Endometrium (tissue), 2 donors: Measurements from ENCODE around the gene FLT1.

Experiments
- FAIRE-seq: peaks from 2 replicates; lab custom pipeline; 2012; peaks lifted over from hg19 to GRCh38; lab: Jason Lieb, UNC
- donor health status: control.
- donor health status: control.

FLT1 gene, protein sequence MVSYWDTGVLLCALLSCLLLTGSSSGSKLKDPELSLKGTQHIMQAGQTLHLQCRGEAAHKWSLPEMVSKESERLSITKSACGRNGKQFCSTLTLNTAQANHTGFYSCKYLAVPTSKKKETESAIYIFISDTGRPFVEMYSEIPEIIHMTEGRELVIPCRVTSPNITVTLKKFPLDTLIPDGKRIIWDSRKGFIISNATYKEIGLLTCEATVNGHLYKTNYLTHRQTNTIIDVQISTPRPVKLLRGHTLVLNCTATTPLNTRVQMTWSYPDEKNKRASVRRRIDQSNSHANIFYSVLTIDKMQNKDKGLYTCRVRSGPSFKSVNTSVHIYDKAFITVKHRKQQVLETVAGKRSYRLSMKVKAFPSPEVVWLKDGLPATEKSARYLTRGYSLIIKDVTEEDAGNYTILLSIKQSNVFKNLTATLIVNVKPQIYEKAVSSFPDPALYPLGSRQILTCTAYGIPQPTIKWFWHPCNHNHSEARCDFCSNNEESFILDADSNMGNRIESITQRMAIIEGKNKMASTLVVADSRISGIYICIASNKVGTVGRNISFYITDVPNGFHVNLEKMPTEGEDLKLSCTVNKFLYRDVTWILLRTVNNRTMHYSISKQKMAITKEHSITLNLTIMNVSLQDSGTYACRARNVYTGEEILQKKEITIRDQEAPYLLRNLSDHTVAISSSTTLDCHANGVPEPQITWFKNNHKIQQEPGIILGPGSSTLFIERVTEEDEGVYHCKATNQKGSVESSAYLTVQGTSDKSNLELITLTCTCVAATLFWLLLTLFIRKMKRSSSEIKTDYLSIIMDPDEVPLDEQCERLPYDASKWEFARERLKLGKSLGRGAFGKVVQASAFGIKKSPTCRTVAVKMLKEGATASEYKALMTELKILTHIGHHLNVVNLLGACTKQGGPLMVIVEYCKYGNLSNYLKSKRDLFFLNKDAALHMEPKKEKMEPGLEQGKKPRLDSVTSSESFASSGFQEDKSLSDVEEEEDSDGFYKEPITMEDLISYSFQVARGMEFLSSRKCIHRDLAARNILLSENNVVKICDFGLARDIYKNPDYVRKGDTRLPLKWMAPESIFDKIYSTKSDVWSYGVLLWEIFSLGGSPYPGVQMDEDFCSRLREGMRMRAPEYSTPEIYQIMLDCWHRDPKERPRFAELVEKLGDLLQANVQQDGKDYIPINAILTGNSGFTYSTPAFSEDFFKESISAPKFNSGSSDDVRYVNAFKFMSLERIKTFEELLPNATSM (N-terminal part only)

DNA sequence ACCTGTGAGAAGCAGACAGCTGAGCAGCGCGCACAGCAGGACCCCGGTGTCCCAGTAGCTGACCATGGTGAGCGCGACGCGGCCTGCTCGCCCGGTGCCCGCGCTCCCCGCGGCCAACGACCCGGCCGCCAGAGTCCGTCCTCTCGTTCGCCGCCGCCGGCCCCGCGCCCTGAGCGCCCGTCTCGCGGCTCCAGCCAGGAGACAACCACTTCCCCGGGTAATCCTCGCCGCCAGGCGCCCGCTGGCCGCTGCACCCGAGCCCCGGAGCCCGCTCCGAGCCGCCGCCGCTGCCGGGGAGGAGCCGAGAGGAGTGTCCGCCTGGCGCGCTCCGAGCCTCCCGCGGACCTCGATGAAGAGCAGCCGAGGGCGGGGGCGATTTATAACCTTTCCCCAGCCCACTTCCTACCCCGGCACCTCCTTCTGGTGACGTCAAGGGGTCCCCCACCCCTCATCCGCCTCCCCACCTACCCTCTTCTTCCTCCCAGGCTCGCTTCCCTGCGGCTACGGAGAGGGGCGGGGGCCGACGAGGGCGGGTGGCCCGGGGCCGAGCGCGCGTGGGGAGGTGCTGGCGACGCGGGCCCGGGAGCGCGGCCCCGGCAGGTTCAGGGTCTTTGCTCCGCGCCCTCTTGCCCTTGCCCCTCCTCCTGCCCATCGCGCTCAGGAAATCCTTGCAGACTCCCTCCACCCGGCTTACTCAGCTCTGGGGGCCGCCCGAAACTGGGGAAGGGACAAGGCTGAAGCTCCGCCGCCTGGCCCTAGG is at the start of gene FLT1:
FLT1 (minus strand) TSS at position 351 of the 760 bp plus-strand sequence; CDS start at position 66, 285 bp downstream.
- no peak for FAIRE-seq

DNA sequence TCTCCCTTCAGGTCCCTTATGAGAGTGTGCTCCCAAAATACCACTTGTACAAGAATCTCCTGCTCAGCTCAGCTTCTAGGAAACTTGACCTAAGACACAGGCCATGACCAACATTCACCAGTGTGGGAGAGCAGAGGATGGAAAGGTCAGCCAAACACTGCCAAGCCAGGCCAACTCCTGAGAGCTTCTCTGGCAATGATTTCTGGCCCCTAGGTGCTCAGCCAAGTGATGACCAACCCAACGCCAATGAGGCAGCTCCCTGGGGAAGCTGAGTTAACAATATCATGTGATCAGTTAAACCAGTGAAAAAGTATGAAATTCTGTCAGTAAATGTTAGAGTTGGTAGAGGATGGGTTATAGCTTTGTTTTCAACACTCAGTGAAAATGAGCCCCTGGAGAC is 49.1 kb upstream of the FLT1 start:
- FAIRE-seq, result no peak

DNA sequence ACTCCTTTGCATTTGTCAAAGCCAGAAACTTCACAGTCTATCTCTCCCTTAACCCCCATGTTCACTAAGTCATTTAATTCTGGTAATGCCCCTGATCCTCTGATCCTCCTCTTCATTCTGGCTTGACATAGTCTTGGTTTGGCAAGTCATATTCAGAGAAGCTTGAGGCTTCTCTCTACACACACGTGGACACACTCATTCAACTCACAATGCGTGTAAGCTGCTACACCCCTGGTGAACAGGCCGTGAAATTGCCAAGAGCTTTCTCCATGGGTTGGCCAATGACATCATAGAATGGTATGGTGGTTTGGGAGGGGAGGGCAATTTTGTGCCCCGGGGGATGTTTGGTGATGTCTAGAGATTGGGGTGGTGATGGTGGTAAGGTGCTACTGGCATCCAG is 47.9 kb upstream of the FLT1 start:
- FAIRE-seq, result no peak

DNA sequence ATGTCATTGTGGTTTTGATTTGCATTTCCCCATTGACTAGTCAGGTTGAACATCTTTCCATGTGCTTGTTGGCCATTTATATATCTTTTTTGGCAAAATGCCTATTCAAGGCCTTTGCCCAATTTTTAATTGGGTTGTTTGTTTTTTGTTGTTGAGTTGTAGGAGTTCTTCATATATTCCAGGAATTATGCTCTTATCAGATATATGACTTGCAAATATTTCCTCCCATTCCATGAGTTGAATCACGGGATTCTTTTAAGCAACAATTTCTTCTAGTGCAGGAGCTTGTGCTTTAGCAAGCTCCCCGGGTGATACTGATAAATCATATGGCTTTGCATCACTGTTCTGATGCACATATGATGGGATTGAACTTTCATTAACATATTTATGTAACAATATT is 47.0 kb upstream of the FLT1 start:
- no peak for FAIRE-seq

DNA sequence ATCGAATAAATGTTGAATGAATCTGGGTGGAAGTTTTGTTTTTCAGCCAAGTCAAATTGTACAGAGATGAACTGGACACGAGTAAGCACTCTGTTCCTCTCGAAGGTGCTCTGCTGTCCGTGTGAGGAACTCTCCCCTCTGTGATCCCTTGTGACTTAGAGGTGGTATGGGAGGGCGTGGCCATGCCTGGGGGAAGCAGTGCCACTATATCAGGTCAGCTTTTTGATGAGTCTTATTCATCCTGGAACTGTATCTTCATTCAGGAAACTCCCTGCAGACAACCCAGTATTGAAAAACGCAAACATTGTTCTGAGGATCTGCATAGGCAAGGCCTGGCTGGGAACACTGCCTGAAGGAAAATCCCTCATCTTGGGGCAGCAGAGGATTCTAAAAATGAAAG is 45.7 kb upstream of the FLT1 start:
- FAIRE-seq, result no peak

DNA sequence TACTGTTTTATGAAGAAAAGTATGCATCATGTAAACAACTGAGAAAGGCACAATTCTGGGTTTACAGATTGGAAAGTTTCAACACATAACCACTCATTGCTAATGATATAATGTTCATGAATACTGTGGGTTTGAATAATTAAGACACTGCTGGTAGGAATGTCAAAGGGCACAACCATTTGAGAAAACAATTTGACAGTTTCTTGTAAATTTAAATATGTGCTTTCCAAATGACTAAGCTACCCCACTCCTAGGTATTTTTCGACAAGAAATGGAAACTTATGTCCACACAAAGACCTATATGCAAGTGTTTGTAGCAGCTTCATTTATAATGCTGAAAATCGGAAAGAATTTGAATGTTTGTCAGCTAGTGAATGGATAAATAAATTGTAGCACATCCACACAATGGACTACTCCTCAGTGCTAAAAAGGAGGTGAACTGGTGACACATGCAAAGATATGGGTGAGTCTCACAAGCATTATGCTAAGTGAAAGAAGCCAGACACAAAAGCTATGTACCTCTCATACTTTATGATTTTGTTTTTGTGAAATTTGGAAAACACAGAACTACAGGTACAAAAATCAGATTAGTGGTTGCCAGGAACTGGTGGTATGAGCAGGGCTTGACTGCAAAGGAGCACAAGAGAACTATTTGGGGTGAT is 44.8 kb upstream of the FLT1 start:
- no peak for FAIRE-seq

DNA sequence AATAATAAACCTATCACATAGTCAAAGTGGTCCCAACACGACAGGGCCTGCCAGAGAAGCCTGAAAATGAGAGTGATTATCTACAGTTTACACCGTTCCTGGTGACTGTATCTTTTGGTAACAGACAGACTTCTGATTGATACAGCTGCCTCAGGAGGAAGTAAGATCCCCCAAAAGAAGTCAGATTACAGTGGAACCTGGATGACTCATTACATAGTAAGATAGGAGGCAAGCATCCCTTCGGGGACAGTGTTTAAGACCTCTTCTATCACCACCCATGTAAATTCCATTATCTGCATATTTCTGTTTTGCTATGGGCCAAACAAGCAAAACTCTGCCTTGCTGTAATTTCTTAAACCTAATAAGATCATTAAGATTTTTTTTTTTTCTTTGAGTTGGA is 44.0 kb upstream of the FLT1 start:
- FAIRE-seq, result no peak

DNA sequence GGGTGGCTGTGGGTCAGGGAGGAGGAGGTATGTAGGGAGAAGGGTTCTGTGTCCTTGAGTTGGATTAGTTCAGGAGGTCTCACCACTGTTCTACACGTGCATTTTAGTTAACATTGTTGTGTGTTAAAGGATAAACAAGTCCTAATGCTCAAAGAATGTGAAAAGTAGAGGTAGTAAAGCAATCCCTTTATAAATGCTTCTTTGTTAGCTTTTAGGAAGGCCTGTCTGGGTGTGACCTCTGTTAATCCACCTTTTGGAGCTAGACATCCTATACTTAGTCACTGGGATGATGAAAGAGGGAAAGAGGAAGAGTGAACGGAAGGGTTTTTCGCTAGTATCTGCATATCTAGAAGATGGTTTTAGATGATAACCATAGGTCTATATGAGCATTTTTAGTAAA is 42.2 kb upstream of the FLT1 start:
- no peak for FAIRE-seq

DNA sequence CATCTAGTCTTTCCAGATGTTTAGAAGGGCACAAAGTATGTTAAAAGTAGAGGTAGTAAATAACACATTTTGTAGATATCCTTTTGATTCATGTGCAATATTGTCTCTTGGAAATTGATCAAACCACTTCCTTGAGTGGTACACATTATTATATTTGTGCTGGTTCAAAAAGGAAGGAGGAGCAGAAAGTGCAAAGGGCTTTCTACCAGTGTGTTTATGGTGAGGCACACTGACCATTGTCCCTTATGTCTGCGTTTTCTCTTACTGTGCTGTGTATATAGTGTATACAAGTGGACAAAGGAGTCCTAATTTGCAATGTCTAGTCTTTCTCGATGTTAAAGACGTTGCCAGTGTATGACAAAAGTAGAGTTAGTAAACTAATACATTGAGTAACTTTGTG is 41.4 kb upstream of the FLT1 start:
- no peak for FAIRE-seq

DNA sequence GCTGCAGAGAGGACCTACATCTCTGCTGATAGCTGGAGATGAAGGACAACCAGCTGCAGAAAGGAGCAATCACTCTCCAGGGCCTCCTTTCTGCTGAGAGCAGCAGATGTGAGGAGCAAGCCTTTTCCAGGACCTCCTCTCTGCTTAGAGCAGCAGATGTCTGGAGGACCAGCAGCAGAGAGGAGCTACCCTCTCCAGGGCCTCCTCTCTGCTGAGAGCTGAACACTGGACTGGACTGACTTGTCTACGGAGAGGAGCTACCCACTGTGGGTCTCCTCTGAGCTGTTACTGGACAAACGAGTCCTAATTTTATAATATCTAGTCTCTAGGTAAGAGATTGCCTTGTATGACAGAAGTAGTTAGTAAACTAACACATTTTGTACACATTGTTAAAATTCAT is 40.8 kb upstream of the FLT1 start:
- no peak for FAIRE-seq

DNA sequence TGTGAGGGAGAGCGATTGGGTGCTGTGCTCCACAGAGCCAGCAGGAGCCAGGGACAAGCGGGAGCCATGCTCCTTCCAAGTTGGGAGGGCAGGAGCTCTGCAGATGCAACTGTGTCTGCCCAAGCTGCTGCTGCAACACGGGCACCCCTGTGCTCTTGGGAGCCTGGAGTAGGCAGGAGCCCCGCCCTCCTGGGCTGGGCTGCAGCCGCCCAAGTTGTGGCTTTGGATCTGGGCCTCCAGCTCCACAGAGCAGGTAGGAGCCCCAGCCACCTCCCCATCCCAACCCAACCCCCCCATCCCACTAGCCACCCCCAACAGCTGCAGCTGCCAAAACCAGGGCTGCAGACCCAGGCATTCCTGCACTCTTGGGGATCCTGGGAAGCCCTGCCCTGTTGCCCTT is 39.9 kb upstream of the FLT1 start:
- FAIRE-seq, result no peak

DNA sequence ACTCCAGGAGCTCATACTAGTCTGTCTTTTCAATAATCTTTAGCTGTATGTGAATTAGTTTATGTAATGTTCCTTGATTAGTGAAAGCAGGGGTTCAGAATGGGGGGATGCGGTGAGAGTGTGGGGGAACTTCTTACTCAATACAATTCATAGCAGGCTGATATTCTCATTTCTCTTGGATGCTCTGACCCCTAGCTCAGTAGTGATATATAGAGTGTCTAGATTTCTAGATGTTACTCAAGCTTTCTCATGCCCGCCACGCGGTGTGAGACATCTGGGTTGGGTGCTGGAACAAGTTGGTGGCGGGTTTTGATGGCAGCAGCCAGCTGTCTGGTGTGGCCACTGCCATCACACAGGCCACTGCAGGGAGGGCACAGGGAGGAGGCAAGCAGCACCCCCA is 39.3 kb upstream of the FLT1 start:
- no peak for FAIRE-seq

DNA sequence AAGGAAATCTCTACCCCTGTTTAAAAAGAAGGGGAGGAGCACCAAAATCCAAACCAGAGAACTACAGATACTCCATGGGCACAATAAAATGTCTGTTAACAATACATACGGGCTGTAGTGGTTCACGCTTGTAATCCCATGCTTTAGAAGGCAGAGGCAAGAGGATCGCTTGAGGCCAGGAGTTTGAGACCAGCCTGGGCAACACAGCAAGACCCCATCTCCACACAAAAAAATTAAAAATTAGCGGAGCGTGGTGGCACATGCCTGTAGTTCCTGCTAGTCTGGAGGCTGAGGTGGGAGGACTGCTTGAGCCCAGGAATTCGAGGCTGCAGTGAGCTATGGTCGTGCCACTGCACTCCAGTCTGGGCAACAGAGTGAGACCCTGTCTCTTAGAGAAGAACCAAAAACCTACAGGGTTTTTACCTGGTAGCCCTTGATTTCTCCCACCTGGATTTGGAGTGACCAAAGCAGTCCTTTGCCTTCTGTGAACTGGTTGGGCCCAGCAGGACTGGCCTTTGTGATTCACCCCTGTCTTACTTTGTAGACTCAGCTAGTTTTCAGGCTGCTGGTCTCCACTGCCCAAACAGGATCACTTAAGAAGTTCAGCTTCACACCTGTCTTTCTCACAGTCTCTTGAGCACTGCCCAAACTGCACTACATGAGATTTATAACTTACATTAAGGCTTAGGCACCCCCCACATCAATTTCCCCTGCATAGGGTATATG is 38.7 kb upstream of the FLT1 start:
- FAIRE-seq, result no peak

DNA sequence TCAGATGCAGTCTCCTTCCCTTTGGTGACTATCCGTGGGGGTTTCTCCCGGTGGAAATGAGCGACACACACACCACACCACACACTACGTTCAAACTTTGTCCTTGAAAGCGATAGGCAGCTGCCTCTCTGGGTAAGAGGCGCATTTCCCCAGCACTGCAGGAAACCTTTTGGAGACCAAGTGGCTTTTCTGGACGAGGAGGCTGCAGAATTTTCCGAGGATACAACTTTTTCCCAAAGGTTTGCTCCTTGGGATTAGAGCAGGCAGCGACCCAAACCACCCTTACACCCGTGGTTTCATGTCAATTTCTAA is 38.2 kb upstream of the FLT1 start:
- FAIRE-seq, result no peak

DNA sequence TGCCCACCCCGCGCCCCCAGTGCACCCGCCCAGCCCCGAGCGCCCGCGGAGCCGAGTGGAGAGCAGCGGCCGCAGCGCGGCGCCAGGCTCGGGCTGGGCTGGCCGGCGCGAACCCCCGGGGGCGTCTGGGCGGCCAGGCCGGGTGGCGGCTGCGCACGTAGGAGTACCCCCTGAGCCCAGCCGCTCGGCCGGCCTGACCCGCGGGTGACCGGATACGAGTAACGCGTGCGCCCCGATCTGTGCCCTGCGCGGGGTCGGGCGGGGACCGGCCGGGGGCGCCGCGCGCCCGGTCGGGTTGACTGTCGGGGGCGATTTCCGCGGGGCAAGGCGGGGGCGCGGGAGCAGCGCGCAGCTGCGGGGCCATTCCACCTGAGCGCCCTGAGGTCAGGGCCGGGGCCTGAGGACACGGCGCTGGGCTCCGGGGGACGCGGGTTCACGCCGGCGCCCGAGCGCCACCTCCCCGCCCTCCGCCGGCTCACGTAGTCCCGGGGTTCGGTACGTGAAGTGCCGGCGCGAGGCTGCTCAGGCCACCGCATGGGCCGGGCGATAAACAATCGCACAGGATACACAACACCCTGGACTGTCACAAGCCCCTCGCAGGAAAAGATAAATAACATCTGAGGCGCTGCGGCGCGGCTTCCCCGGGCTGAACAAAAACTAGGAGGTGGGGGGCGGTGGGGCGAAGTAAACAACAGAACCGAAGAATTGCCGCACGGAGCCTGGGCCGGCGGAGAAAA is 37.6 kb upstream of the FLT1 start:
- FAIRE-seq, result no peak

DNA sequence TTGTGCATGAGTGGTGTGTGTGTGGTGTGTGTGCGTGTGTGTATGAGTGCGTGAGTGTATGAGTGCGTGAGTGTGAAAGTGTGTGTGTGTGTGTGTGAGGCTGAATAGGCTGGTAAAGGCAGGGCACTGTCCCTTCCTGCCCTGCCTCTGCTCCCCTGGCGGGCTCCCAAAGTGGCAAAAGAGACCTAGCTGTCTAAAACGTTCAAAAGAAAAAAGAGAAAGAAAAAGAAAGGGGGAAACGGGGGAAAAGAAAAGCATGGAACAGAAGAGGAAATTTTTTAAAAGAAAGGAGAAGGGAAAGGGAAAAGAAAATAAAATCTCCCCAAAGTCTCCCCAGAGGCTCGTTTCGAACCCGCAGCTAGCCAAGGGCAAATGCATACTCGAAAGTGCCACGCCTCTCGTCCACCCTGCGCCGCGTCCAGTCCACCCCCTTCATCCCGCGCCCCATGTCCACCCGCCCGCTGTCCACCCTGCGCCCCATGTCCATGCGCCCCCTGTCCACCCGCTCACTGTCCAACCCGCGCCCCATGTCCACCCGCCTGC is 37.0 kb upstream of the FLT1 start:
- no peak for FAIRE-seq

DNA sequence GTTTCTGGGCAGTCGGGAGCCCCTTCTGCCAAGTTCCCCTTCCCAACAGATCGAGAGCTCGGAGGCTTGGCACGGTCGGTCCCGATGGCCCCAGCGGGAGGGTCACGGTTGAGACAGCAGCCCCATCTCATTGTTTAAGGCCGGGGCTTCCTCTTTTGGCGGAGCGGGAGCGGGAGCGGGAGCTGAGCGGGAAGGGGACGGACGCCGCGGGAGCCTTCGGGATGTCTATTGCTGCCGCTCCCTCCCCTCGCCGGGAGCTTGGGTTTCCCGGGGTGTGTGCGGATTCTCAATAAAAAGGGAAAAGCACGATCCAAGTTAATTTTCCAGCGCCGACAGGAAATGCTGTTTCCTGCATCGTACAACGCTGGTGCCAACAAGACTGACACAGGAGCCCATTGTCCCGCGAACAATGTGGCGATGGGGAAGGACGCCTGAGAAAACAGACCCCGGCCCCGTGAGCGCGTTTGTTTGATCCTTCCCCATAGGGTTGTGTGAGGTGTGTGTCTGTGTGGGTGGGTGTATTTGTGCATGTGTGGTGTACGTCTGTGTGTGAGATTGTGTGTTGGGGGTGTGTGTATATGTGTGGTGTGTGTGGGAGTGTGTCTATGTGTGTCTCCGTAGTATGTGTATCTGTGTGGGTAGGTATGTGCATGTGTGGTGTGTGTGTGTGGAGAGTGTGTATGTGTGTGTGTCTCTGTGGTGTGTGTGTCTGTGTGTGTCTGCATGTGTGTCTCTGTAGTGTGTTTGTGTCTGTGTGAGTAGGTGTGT is 36.3 kb upstream of the FLT1 start:
- no peak for FAIRE-seq

DNA sequence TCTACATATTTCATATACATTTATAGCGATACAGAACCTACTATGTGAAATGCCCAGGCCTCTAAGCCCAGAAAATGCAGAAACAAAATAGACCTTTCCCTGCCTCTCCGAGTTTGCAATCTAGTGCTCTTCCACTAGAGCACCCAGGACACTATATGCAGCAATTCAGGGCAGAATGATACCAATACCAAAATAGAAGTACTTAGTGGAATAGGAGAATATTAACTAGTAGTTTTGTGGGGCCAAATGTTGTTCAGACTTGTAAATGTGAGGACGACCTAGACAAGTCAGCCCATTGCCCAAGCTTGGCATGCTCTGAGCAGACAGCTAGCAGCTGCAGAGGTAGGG is 35.8 kb upstream of the FLT1 start:
- FAIRE-seq, result no peak

DNA sequence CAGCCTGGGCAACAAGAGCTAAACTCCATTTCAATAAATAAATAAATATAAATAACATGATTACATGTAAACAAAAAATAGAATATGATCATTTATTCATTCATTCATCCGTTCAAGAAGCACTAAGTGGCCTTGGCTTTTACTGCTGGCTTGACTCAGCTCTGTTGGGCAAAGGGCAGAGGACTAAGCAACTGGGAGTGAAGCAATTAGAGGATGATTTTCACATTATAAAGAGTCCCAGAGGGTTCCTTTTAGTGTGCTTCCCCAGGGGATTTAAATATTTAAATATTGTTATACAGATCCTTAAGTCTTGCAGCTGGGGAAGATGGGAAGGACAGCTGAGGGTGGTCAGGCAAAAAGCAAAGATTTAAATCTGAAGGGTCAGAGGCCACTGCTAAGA is 34.9 kb upstream of the FLT1 start:
- FAIRE-seq, result no peak
